Caki2 (cell line): ENCODE results near the gene SERINC3. TPM values are rescaled to one million over a fixed set of nuclear protein-coding genes. Genes with fewer than 3 reads are reported as not detected.
"Not testable (repeated sequence)": the region's sequence is repeated elsewhere in the genome, so short reads cannot be mapped to it uniquely, and the experiment has no call there.

Source experiments
- DNase-seq: peaks from one replicate; pipeline ENCODE4 v3.0.0-alpha.2; 2015; ENCODE audit warnings: low read depth
- in situ Hi-C: cut with HindIII; loops from 2 replicates; pipeline ENCODE4 v1.10.0; 2016; ENCODE audit warnings: low sequenced_read_pairs, low pct_unique_long_range_greater_than_20kb, mixed read lengths
- total RNA-seq: library from RNA; depleted of rRNA; stranded (reverse); fragments of >200 nt; shearing (Covaris generic); gene quantifications from 2 replicates; pipeline ENCODE4 v1.2.3, GENCODE V29; 2014; ENCODE audit warnings: low replicate concordance

Gene SERINC3
- total RNA-seq, 1 experiment from 2014 or later = 59.5 TPM

DNA sequence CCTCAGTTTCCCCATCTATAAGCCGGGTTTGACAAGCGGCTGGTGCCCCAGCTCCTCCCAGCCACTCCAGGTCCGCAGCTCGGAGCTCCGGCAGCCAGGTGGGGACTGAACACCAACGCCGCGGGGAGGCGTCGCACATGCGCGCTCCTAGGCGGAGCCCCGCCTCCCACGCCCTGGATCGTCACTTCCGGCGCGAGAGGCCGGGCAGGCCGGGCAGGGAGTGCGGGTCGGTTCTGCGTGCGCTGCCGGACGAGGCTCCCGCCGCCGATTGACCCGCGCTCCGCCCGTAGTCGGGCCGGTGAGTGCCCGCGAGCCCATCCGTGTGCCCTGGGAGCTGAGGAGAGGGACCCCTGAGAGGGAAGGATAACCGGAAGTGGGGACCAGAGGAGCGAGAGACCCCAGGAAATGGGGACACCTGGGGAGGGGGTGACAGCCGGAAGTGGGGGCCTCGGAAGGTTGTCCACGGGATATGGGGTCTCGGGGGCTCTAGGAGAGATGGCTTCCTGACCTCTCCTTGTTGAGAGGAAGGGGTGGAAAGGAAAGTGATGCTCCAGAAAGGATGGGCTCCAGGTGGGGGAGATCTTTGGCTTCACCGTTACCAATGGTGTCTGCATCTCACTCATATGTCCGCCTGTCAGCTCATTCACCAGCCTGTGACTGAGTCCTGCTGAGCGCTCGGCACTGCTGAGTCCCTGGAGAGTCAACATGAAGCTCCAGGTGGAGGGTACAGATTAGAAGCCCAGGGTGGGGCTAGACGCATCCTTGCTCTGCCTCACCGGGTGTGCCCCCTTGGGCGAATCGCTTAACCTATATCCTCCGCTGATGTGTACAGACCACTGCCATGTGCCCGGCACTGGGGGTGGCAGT lies 45.9 kb downstream of the SERINC3 start, which contains the start of gene TTPAL:
TSS of gene TTPAL (plus strand) at position 181 of the 867 bp plus-strand sequence. CDS start 4,126 bp downstream, outside the sequence.
- in situ Hi-C loops = no loop called here
- DNase-seq = peak; percentile 79

DNA sequence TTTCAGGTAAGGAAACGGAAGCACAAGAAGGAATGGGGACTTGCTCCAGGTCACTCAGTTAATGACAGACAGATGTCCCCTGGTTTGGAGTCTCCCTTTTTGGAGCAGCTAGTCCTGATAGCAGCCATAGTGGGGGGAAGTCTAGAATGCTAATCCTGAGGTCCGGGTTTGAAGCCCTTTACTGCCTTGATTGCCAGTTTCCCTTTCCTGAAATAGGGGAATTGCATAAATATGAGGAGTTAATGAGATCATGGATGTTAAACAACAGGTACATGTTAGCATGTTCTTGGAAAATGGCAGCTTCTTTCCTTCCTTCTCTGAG lies 46.5 kb downstream of the SERINC3 start:
- in situ Hi-C loops = no loop called here
- DNase-seq = no peak

DNA sequence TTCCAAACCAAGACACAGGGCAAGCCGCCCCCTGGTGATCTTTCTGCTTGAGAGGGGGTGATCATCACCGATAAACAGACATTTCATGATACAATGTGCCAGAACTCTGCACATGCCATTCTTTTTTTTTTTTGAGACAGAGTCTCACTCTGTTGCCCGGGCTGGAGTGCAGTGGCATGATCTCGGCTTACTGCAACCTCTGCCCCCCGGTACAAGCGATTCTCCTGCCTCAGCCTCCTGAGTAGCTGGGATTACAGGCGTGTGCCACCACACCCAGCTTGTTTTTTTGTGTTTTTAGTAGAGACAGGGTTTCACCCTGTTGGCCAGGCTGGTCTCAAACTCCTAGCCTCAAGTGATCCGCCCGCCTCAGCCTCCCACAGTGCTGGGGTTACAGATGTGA lies 49.6 kb downstream of the SERINC3 start:
- in situ Hi-C loops, DNase-seq: not testable (repeated sequence)

DNA sequence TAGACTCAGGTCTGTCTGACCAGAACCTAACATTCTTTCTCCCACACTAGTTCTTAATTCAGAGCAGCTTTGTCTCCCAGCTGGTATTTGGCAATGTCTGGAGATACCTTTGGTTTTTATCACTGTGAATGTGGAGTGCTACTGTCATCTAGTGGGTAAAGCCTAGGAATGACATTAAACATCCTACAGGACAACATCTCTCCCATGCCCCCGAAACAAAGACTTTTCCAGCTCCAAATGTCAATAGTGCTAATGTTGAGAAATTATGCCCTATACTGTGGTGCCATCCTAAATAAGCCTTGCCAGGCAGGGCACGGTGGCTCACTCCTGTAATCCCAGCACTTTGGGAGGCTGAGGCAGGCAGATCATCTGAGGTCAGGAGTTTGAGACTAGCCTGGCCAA lies 50.4 kb downstream of the SERINC3 start:
- DNase-seq = peak; percentile 18
- in situ Hi-C loops = no loop called here

DNA sequence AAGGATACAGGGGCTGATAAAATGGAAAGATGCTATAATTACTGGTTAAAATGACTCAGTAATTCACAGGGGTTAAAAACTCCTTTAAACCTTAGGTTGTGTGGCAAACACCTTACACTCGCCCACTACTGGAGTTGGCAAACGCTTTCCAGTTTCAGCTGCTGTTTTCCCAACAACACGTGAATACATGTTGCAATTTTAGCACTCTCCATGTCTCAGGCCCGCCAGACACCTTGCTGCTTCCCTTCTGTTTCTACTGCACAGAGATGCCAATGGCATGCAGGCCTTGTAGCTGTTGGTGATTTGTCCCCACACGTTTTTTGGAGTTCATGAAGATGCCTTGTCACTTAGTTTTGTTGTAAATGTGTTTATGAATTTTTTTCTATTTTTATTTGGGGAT lies 51.5 kb downstream of the SERINC3 start:
- DNase-seq = no peak
- in situ Hi-C loops = no loop called here

DNA sequence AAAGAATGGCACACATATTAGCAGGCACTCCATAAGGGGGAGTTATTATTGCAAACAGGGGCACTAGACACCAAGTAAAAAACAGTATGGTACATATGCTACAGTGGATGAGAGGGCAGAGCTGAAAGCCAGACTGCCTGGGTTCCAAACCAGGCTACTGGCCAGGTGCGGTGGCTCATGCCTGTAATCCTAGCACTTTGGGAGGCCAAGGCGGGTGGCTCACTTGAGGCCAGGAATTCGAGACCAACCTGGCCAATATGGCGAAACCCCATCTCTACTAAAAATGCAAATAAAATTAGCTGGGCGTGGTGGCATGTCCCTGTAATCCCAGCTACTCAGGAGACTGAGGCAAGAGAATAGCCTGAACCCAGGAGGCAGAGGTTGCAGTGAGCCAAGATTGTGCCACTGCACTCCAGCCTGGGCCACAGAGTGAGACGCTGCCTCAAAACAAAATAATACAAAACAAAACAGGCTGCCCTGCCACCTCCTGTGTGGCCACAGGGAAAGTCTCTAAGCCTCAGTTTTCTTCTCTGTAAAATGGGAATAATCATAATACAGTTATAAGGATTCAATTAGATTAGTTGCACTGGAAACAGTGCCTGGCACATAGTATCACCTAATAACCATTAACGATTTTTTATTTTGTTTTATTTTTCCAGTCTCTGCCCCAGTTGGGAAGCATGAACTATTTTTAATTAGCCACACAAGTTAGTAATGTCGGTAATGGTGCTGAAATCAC lies 53.7 kb downstream of the SERINC3 start:
- in situ Hi-C loops = no loop called here
- no peak for DNase-seq

DNA sequence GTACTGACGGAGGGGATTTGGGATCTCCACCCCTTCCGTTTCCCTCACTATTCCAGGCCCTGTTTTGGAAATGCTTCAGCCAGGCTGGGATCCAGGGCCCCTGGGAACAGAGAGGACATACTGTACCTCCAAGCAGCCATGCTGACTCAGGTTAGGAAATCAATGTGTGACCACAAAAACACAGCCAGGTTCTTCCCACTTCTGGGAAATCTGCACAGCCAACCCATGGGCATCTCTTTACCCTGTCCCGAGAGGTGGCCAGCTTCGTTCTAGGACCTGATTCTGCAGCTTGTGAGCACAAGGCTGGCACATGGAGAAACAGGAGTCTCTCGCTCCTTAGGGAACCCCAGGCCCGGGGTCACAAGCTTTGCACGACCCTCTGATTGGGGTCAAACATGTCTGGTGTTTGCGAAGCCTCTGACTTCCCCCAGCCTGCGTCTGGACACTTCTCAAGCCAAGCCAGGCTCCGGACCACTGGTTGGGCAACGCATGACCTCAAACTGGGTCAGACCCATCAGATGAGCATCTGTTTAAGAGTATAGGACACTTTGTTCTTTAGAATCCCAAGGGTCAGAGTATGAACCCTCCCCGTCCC lies 54.5 kb downstream of the SERINC3 start:
- in situ Hi-C loops = no loop called here
- DNase-seq = no peak

DNA sequence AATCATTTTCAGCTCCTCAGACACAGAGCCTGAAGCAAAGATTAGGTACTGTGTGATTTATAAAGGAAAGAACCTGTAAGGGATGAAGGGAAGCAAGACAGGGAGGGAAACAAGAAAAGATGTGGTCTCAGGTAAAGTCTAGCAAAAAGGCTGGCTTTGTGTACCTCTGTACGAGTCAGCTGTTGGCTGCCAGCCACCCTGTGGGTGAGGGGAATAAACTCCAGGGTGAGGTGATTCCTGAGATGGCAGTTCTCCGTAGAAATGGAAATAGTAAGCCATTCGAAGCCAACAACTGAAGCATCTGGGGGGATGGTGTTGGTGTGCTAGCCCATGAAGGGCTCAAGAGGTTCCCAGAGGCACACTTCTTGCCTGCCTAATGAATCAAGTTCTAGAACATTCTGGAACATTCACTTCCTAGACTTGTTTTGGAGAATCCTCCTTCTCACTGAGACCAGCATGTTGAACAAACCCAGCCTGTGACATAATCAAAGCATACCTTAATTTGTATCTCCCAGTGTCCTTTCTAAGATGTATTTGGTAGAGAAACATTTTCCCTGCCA lies 56.8 kb downstream of the SERINC3 start:
- DNase-seq = no peak
- in situ Hi-C loops = no loop called here

DNA sequence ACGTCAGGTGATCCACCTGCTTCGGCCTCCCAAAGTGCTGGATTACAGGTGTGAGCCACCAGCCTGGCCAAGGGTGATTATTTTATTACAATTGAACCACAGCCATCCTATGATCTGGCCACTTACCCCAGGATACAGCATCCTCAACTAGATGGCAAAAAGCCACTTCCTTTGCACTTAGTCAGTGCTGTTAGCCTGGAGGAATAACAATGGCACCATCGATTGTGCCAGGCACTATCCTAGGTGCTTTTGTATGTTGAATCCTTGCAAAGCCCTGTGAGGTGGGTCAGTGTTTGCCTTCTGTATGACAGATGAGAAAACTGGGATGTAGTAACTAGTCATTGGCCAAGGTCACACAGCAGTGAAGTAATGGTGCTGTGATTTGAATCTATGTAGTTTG lies 57.4 kb downstream of the SERINC3 start:
- in situ Hi-C loops = no loop called here

DNA sequence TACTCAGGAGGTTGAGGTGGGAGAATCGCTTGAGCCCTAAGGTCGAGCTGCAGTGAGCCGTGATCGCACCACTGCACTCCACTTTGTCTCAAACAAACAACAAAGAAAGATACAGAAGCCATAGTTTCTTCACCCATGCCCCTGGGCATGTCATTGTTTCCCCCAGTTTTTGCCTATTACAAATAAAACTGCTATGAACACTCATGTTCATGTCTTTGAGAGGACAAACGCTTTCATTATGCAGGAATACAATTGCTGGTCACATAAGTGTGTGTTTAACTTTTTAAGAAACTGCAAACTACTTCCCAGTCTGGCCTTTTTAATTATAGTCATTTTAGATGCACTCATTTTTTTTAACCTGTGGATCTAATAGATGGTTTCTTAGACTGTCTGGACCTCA lies 58.4 kb downstream of the SERINC3 start:
- no peak for DNase-seq
- in situ Hi-C loops = no loop called here

More for the DNA sequence above, 57.4 kb downstream of the SERINC3 start:
- no peak for DNase-seq

DNA sequence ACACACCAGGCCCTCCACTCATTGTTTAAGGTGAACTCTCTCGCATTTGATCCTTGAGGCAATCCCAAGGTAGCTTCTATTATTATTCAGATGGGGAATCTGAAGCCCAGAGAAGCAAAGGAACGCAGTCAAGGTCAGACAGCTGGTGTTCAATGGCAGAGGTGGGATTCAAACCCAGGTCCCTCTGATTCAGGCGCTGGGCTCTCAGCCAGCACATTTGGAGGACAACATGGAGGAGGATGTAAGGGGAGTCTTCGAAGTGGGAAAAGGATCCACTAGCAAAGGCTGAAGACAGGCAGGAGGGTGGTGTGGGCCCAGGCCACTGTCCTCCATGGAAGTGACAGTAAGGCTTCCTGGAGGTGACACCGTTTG lies 60.1 kb downstream of the SERINC3 start:
- in situ Hi-C loops = no loop called here
- DNase-seq = no peak

DNA sequence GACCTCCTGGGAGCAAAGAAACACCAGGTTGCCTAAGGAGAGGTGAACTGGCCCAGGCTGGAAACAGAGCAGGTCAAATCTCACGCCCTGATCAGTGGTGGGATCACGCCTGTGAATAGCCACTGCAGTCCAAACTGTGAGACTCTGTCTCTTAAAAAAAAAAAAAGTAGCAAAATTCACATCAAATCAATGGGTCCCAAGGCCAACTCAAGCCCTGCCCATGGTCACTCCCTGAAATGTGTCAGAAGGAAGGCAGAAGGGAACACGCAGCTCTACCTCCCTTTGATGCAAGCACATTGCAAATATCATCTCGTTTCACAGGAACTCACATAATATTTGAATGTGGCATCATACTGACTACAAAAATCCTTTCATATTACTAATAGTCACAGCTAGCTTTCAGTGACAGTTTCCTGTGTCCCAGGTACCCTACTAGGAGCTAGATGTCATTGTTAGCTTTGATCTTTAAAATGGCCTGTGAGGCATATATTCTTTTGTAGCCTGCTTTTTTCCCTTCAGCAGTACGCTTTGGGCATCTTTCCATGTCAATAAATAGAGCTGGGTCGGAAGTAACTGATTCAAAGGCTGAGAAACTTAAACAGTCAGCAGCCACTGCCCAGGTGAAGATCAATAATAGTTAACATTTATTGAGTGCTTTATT lies 60.6 kb downstream of the SERINC3 start:
- in situ Hi-C loops = no loop called here
- no peak for DNase-seq

DNA sequence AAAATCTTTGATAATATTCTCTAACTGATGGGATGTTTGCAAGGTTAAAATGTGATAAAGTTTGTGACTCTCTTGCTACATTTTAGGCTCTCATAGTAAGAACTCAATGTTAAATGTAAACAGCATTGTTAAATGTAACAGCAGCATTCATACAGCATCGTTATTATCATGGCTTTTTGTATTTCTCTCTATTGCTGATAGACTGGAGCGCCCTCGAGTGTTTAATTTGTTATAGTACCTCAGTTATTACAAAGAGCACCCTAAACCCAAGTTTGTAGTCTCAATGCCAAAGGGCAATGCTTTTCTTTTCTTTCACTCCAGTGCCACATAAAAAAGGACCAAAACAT lies 61.1 kb downstream of the SERINC3 start:
- peak; percentile 26 for DNase-seq
- in situ Hi-C loops = no loop called here

DNA sequence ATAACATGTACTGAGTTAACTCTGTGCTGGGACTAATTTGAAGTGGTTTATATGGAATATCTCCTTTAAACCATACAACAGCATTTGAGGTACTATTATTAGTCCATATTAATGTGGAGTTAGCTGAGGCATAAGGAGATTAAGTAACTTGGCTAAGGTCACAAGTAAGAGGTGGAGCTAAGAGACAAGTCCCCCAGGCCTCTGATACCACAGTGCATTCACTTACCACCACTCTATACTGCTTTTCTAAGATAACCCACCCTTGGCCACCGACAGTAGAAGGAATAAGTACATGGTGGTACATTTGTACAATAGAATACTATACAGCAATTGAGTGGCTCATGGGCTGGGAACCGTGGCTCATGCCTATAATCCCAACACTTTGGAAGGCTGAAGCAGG lies 62.6 kb downstream of the SERINC3 start:
- in situ Hi-C loops = no loop called here

DNA sequence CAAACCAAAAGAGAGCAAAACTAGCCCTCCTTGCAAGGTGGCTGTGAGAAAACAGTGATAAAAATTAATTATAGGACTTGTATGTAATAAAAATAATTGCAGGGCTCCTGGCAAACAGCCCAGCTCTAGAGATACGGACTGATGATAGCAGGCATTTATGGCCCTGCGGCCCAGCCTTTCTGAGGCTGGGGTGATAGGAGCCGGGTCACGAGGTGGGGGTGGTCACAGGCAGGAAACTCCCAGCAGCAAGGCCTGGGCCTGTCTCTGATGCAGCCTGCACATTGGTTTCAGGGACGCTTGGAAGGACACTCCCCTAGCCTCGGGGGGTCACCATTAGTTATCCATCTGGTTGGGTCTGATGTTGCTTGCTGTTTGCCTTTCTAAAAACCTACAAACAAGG lies 64.9 kb downstream of the SERINC3 start:
- no peak for DNase-seq
- in situ Hi-C loops = no loop called here

More for the DNA sequence above, 62.6 kb downstream of the SERINC3 start:
- no peak for DNase-seq

DNA sequence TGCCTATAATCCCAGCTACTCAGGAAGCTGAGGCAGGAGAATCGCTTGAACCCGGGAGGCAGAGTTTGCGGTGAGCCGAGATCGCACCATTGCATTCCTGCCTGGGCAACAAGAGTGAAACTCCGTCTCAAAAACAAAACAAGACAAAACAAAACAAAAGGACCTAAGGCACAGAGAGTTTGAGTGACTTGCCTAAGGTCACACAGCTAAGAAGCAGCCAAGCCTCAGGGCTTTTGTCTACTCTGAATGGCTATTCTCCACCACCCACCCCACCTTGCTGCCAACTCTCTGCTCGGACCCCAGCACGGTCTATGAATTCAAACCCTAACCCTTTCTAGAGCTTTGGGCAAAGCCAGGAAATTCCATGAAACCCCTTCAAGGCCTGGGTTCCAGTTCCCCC lies 65.3 kb downstream of the SERINC3 start:
- in situ Hi-C loops = no loop called here
- DNase-seq = no peak

DNA sequence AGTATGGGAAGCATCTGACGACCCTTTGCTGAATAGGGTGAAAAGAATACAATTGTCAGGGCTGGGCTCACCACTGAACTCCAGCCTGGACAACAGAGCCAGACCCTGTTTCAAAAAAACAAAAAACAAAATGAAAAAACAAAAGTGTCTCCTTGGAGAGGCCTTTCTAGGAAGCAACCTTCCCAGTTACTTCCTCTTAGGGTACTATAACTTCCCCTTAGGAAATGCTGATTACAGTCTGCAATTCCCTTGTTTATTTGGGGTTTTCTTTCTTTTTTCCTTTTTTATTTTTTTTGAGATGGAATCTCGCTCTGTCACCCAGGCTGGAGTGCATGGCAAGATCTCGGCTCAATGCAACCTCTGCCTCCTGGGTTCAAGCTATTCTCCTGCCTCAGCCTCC lies 66.7 kb downstream of the SERINC3 start:
- in situ Hi-C loops = no loop called here
- DNase-seq = no peak

DNA sequence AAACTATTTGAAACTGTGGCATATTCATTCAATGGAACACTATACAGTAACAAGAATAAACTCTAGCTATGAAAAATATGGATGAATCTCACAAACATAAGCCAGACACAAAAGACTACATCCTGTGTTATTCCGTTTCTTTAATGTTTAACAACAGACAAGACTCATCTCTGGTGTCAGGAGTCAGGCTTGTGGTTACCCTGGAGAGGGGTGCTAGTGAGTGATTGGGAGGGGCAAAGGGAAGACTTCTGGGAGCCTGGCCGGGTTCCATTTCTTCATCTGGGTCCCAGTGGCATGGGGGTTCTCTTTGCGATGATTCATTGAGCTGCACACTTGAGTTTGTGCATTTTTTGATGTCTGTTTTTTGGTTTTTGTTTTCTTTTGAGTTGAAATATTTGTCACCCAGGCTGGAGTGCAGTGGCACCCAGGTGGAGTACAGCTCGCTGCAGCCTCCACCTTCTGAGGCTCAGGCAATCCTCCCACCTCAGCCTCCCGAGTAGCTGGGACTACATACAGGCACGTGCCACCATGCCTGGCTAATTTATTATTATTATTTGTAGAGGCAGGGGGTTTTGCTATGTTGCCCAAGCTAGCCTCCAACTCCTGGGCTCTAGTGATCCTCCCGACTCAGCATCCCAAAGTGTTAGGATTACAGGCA lies 67.4 kb downstream of the SERINC3 start:
- in situ Hi-C loops = no loop called here
- no peak for DNase-seq
